GM23338 (cell line): Measurements from ENCODE around the gene CACNA2D3. TPM values are rescaled to one million over a fixed set of nuclear protein-coding genes. Genes with fewer than 3 reads are reported as not detected.

Source experiments
- ATAC-seq: fragments of 200-7000 bp; cut with Tn5 transposase; 3 replicates; pipeline ENCODE4 v1.9.1; 2020
- DNase-seq: peaks from one replicate; pipeline ENCODE4 v3.0.0-alpha.2; 2015; ENCODE audit warnings: low spot score
- H2AFZ ChIP-seq: fragments of 200-600 bp; sonication (generic); 2 replicates; pipeline ENCODE4 v1.8.0; 2016; ENCODE audit warnings: antibody characterized with exemption, mild to moderate bottlenecking, moderate library complexity
- H3F3A ChIP-seq: fragments of 200-600 bp; sonication (generic); replicated peaks from 2 replicates; pipeline ENCODE4 v1.8.0; 2017; ENCODE audit warnings: antibody characterized with exemption, mixed run types, low read depth
- H3K27ac ChIP-seq: fragments of 200-600 bp; sonication (generic); 2 replicates; pipeline ENCODE4 v1.6.1; 2016; ENCODE audit warnings: low read depth
- H3K27me3 ChIP-seq: fragments of 200-600 bp; sonication (generic); 2 replicates; pipeline ENCODE4 v1.8.0; 2016; ENCODE audit warnings: mild to moderate bottlenecking, mixed run types, moderate library complexity; ENCODE audit not compliant: insufficient read depth
- H3K36me3 ChIP-seq: fragments of 200-600 bp; sonication (generic); 2 replicates; pipeline ENCODE4 v1.8.0; 2016; ENCODE audit warnings: mild to moderate bottlenecking; ENCODE audit not compliant: insufficient read depth
- H3K4me1 ChIP-seq: fragments of 200-600 bp; sonication (generic); 2 replicates; pipeline ENCODE4 v1.8.0; 2016; ENCODE audit warnings: mild to moderate bottlenecking, moderate library complexity; ENCODE audit not compliant: insufficient read depth
- H3K4me2 ChIP-seq: fragments of 200-600 bp; sonication (generic); 2 replicates; pipeline ENCODE4 v1.7.1; 2017; ENCODE audit warnings: mixed run types
- H3K4me3 ChIP-seq: fragments of 200-600 bp; sonication (generic); 2 replicates; pipeline ENCODE4 v1.6.1; 2016; ENCODE audit warnings: mixed run types
- H3K79me2 ChIP-seq: fragments of 200-600 bp; sonication (generic); replicated peaks from 2 replicates; pipeline ENCODE4 v1.8.0; 2017; ENCODE audit warnings: mild to moderate bottlenecking; ENCODE audit not compliant: insufficient read depth
- H3K9me2 ChIP-seq: fragments of 200-600 bp; sonication (generic); 2 replicates; pipeline ENCODE4 v1.8.0; 2017; ENCODE audit not compliant: insufficient read depth
- H4K20me1 ChIP-seq: fragments of 200-600 bp; sonication (generic); replicated peaks from 2 replicates; pipeline ENCODE4 v1.8.0; 2017; ENCODE audit warnings: mild to moderate bottlenecking; ENCODE audit not compliant: insufficient read depth
- H3K27ac Mint-ChIP-seq: 2 replicates; pipeline ENCODE4 v1.8.0; 2020; ENCODE audit warnings: inconsistent platforms, mild to moderate bottlenecking, moderate library complexity, mixed read lengths
- H3K27me3 Mint-ChIP-seq: 3 replicates; pipeline ENCODE4 v1.8.0; 2022; ENCODE audit warnings: low read depth, mild to moderate bottlenecking, moderate library complexity, mixed read lengths, inconsistent platforms; ENCODE audit not compliant: insufficient read depth, poor library complexity
- H3K36me3 Mint-ChIP-seq: 3 replicates; pipeline ENCODE4 v1.8.0; 2021; ENCODE audit warnings: low read depth, mild to moderate bottlenecking, inconsistent platforms, moderate library complexity, mixed read lengths
- H3K4me1 Mint-ChIP-seq: 3 replicates; pipeline ENCODE4 v1.8.0; 2020; ENCODE audit warnings: mild to moderate bottlenecking, inconsistent platforms, mixed read lengths
- H3K4me3 Mint-ChIP-seq: 3 replicates; pipeline ENCODE4 v1.8.0; 2021; ENCODE audit warnings: moderate library complexity, mild to moderate bottlenecking, inconsistent platforms, mixed read lengths
- H3K9me3 Mint-ChIP-seq: 3 replicates; pipeline ENCODE4 v1.8.0; 2020; ENCODE audit warnings: moderate library complexity, mild to moderate bottlenecking, inconsistent platforms, mixed read lengths
- CTCF ChIP-seq, 2 experiments: fragments of 200-600 bp in 1 of 2; sonication (generic) in 1 of 2; conservative IDR thresholded peaks; 2 replicates each; pipeline versions ENCODE4 v1.5.1 to v1.6.1; 2016 to 2017; ENCODE audit warnings: antibody characterized with exemption in 2 of 2, low read depth in 2 of 2, mild to moderate bottlenecking in 2 of 2, moderate library complexity in 1 of 2
- EZH2 ChIP-seq: fragments of 200-600 bp; sonication (generic); IDR thresholded peaks from one replicate; pipeline ENCODE4 v1.8.0; 2017; ENCODE audit warnings: antibody characterized with exemption, mild to moderate bottlenecking, low read depth; ENCODE audit not compliant: unreplicated experiment
- EZH2phosphoT487 ChIP-seq: fragments of 200-600 bp; sonication (generic); IDR thresholded peaks from one replicate; pipeline ENCODE4 v1.8.1; 2018; ENCODE audit warnings: antibody characterized with exemption; ENCODE audit not compliant: unreplicated experiment
- JUNB ChIP-seq: IDR thresholded peaks from one replicate; pipeline ENCODE4 v1.6.1; 2016; ENCODE audit warnings: antibody characterized with exemption; ENCODE audit not compliant: unreplicated experiment
- NANOG ChIP-seq: IDR thresholded peaks from 2 replicates; pipeline ENCODE4 v1.6.1; 2016; ENCODE audit warnings: antibody characterized with exemption, borderline replicate concordance
- POLR2AphosphoS5 ChIP-seq: IDR thresholded peaks from 2 replicates; pipeline ENCODE4 v1.6.1; 2016; ENCODE audit warnings: antibody characterized with exemption, low read depth
- REST ChIP-seq: IDR thresholded peaks from one replicate; pipeline ENCODE4 v1.6.1; 2018; ENCODE audit warnings: antibody characterized with exemption; ENCODE audit not compliant: unreplicated experiment
- STAT1 ChIP-seq: IDR thresholded peaks from one replicate; pipeline ENCODE4 v1.6.1; 2016; ENCODE audit warnings: antibody characterized with exemption; ENCODE audit not compliant: unreplicated experiment
- ZNF114 ChIP-seq: fragments of 250-450 bp; sonication (Bioruptor Pico); IDR thresholded peaks from 2 replicates; pipeline ENCODE4 v1.5.0; 2020; ENCODE audit warnings: mild to moderate bottlenecking, moderate library complexity
- ZNF331 ChIP-seq: fragments of 250-450 bp; sonication (Bioruptor Pico); IDR thresholded peaks from 2 replicates; pipeline ENCODE4 v1.5.0; 2020; ENCODE audit warnings: low read depth, mild to moderate bottlenecking, moderate library complexity
- ZNF462 ChIP-seq: fragments of 250-450 bp; sonication (Bioruptor Pico); IDR thresholded peaks from 2 replicates; pipeline ENCODE4 v1.5.0; 2020; ENCODE audit warnings: mild to moderate bottlenecking, moderate library complexity
- polyA plus RNA-seq: library from polyadenylated mRNA; unstranded; fragments of >200 nt; fragmentation: Nextera tagmentation; extraction: Ambion mirVana; gene quantifications from 2 replicates; pipeline ENCODE4 v1.2.1, GENCODE V29; 2016
- total RNA-seq: library from RNA; depleted of rRNA; stranded (reverse); fragments of >200 nt; shearing (Covaris generic); gene quantifications from 2 replicates; pipeline ENCODE4 v1.2.3, GENCODE V29; 2014

Gene CACNA2D3
- total and polyA plus RNA-seq, 2 experiments from 2014 or later = 2.2 to 2.3 TPM

GRCh38 chr3:54988302-54988837 lies 866.0 kb downstream of the CACNA2D3 start (continued):
- TF ChIP-seq REST = no peak
- TF ChIP-seq EZH2phosphoT487 = no peak
- no peak for TF ChIP-seq NANOG
- no peak for TF ChIP-seq POLR2AphosphoS5
- no peak for TF ChIP-seq CTCF (conservative IDR thresholded peaks at IDR 0.05; ENCODE audit: low read depth in 2 of 2)
- no peak for TF ChIP-seq EZH2
- no peak for TF ChIP-seq STAT1
- TF ChIP-seq ZNF331 = no peak

- Mint-ChIP-seq H3K27me3 (peaks cover 1% of the 10 kb centered on the region), H3K4me3 (no peak overlapping the region), H3K36me3 (no peaks in the 10 kb centered on the region), H3K27ac (no peak overlapping the region), H3K9me3 (no peaks in the 10 kb centered on the region), H3K4me1 (peaks cover 18% of the 10 kb centered on the region)
- Histone ChIP-seq H4K20me1 (no peaks in the 10 kb centered on the region), H3K27me3 (no peaks in the 10 kb centered on the region), H3K4me3 (no peak overlapping the region), H3K9me2 (peaks cover 23% of the 10 kb centered on the region), H3K27ac (no peak overlapping the region), H3F3A (no peaks in the 10 kb centered on the region), H3K4me2 (no peak overlapping the region), H3K79me2 (no peaks in the 10 kb centered on the region), H3K4me1 (peaks cover 10% of the 10 kb centered on the region), H2AFZ (no peak overlapping the region), H3K36me3 (no peaks in the 10 kb centered on the region)
- ATAC-seq (no peak), DNase-seq (no peak)
- TF ChIP-seq ZNF114 (CRISPR knock-in tag) (no peak), EZH2phosphoT487 (no peak), NANOG (no peak), ZNF462 (no peak), JUNB (no peak), STAT1 (no peak)
Observed at GRCh38 chr3:54988838-54989630, 866.7 kb downstream of the CACNA2D3 start.
